Measurements from ENCODE around the gene COMMD6.
A peak's percentile ranks its signal among the peaks of the same experiment; 100 is the strongest.

The COMMD6 gene

DNA sequence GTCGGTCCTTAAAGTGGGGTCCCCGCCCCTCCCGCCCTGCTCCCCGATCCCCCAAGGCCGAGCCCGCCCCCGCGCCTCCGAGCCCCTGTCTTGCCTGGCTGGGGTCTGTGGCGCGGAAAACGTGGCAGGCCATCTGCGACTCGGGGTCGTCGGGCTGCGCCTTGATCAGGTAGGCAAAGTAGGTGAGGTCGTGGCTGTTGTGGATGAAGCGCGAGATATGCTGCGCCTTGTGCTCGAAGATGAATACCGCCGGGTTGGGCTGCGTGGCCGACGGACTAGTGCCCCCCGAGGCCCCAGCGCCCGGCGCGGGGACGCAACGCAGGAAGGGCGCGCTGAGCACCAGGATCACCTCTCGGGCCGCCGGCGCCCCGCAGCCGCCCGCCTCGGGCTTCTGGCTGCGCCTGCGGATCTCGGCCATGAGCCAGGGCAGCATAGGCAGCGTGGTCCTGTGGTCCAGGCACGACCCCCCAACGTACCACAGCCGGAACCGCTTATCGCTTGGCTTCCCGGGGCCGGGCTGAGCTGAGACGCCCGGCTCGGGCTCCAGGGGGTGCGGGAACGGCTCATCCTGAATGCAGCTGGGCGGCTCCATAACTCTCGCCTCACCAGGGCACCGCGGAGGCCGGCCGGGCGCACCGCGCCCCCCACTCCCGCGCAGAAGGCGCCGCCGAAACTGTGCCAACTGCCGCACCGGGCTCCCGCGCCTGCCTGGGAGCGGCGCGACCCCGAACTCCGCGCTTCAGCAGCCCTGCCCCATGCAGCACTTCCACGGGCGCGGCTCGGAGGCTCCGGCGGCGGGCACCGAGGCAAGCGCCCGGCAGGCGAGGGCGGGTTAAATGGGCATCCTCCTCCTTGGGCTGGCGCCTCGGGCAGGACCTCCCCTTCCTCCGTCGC, 56.2 kb downstream of the COMMD6 start:
- H3K27ac ChIP-seq: peak overlapping the region; percentile 58

DNA sequence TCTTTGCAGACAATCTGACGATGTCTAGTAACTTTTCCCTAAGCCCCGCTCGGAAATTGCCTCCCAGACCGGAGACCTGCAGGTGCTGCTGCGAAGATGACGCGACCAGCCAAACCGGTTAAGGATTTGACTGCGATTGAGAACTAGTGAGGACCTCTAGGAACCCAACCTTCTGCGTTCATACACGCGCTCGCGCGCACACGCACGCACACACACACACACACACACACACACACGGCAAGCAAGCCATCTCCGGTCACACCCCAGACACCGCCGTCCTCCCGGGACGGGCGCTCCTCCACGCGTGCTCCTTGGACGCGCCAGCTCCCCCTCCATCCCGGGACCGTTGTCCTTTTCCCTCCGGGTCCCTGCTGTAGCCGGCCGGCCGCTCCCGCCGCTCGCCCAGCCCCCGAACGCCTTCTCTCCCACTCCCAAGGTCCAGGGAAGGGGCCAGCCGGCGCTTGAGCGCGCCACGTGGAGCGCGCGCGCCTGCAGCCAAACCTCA, 56.9 kb downstream of the COMMD6 start:
- H3K27ac ChIP-seq: peak overlapping the region; percentile 58

More for the DNA sequence above, 56.2 kb downstream of the COMMD6 start:
- TF ChIP-seq ZFX (IDR thresholded peaks at IDR 0.05): no peak
- TF ChIP-seq, protein P1, sequence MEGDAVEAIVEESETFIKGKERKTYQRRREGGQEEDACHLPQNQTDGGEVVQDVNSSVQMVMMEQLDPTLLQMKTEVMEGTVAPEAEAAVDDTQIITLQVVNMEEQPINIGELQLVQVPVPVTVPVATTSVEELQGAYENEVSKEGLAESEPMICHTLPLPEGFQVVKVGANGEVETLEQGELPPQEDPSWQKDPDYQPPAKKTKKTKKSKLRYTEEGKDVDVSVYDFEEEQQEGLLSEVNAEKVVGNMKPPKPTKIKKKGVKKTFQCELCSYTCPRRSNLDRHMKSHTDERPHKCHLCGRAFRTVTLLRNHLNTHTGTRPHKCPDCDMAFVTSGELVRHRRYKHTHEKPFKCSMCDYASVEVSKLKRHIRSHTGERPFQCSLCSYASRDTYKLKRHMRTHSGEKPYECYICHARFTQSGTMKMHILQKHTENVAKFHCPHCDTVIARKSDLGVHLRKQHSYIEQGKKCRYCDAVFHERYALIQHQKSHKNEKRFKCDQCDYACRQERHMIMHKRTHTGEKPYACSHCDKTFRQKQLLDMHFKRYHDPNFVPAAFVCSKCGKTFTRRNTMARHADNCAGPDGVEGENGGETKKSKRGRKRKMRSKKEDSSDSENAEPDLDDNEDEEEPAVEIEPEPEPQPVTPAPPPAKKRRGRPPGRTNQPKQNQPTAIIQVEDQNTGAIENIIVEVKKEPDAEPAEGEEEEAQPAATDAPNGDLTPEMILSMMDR (conservative IDR thresholded peaks at IDR 0.05): no peak

DNA sequence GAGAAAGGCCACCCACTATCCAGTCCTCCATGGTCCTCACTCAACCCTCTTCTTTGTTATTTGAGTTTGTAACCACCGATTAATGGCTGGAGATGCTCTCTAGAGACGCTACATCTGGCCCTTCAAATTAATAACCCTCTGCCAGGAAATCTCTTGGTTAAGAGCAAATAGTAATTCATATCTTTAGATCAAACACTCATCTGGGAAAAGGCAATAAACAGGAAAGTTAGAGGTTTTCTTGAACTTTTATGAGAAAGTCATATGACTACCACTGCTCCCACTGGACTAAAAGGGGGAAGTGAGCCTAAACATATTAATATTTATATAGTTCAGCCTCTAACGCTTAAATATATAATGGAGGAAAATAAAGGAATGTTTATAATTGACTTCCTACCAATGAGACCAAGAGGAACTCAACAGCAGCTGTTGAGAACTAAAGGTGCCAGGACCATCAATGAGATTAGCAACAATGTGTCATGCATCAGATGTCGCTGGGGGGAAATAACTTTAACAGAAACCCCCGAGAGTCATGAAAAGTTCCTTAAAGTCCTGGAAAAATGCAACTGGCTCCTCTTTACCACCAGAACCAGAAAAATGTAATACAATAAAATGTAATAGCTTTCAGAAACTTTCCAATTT, 58.4 kb downstream of the COMMD6 start:
- no peak overlapping the region for H3K27ac ChIP-seq
- TF ChIP-seq, protein P1 (conservative IDR thresholded peaks at IDR 0.05): no peak
- TF ChIP-seq ZFX (IDR thresholded peaks at IDR 0.05): no peak

More for the DNA sequence above, 56.9 kb downstream of the COMMD6 start:
- TF ChIP-seq, protein P1 (conservative IDR thresholded peaks at IDR 0.05): no peak
- TF ChIP-seq ZFX (IDR thresholded peaks at IDR 0.05): no peak

- no peak overlapping the region for H3K27ac ChIP-seq
Observed at GRCh38 chr13:75478659-75479058, 59.0 kb downstream of the COMMD6 start.

More at GRCh38 chr13:75478659-75479058, 59.0 kb downstream of the COMMD6 start:
- TF ChIP-seq ZFX (IDR thresholded peaks at IDR 0.05): no peak
- TF ChIP-seq, protein P1 (conservative IDR thresholded peaks at IDR 0.05): no peak

Data from C4-2B (cell line).